Transverse colon (tissue), 4 donors: ENCODE measurements around the gene SREBF2. TPM values are rescaled to one million over a fixed set of nuclear protein-coding genes. Genes with fewer than 3 reads are reported as not detected.

Experiments used
- DNase-seq: peaks from one replicate; pipeline ENCODE4 v3.0.0-alpha.2; 2019
- H3K27ac ChIP-seq, 4 donors: fragments of 200-600 bp; sonication (generic); 2 replicates each; pipeline ENCODE4 v1.5.1; 2016 to 2018; ENCODE audit warnings: inconsistent platforms in 4 of 4
- H3K27me3 ChIP-seq: fragments of 200-600 bp; sonication (generic); 2 replicates; pipeline ENCODE4 v1.5.1; 2017; ENCODE audit warnings: inconsistent platforms
- H3K36me3 ChIP-seq, 4 donors: fragments of 200-600 bp; sonication (generic); 2 replicates each; pipeline ENCODE4 v1.5.1; 2017 to 2019; ENCODE audit warnings: inconsistent platforms in 4 of 4
- H3K4me1 ChIP-seq, 4 donors: fragments of 200-600 bp; sonication (generic); 2 replicates each; pipeline ENCODE4 v1.5.1; 2017 to 2020; ENCODE audit warnings: inconsistent platforms in 4 of 4
- H3K4me3 ChIP-seq, 4 donors: fragments of 200-600 bp; sonication (generic); 1 replicate in 1 of 4; 2 replicates in 3 of 4; pipeline versions ENCODE4 v1.5.1 to v1.6.1; 2017 to 2019; ENCODE audit warnings: inconsistent platforms in 4 of 4
- H3K9me3 ChIP-seq, 2 donors: fragments of 200-600 bp; sonication (generic); 2 replicates each; pipeline ENCODE4 v1.5.1; 2017 to 2019; ENCODE audit warnings: inconsistent platforms in 2 of 2
- CTCF ChIP-seq, 5 experiments: fragments of 200-600 bp in 3 of 5; fragments of 450-650 bp in 2 of 5; sonication (generic) in 3 of 5; IDR thresholded peaks; 1 replicate in 2 of 5; 2 replicates in 3 of 5; pipeline ENCODE4 v1.5.1; 2016 to 2017; ENCODE audit warnings: antibody characterized with exemption in 5 of 5, inconsistent platforms in 3 of 5, mild to moderate bottlenecking in 2 of 5, moderate library complexity in 1 of 5
- EP300 ChIP-seq: sonication (generic); formaldehyde crosslinking; IDR thresholded peaks from one replicate; pipeline ENCODE4 v1.6.1; 2017; ENCODE audit warnings: antibody characterized with exemption, low read depth
- POLR2A ChIP-seq: fragments of 450-650 bp; IDR thresholded peaks from one replicate; pipeline ENCODE4 v1.6.1; 2016; ENCODE audit warnings: antibody characterized with exemption, mild to moderate bottlenecking, moderate library complexity
- POLR2AphosphoS5 ChIP-seq, 3 donors: sonication (generic); formaldehyde crosslinking; IDR thresholded peaks; one replicate each; pipeline ENCODE4 v1.6.1; 2016; ENCODE audit warnings: antibody characterized with exemption in 3 of 3
- WGBS, 2 donors: methylation state at CpG; one replicate each; pipeline ENCODE4 v1.1.5; 2018; ENCODE audit warnings: low coverage in 1 of 2; 5-methylcytosine and 5-hydroxymethylcytosine counted together
- in situ Hi-C, 4 donors: fragments of 200-750 bp; cut with MboI; loops; one replicate each; pipeline versions ENCODE4 v1.15.0 to v1.15.1; 2017; ENCODE audit warnings: low sequenced_read_pairs in 3 of 4, low pct_ligation_motif_present in 1 of 4, low pct_unique_long_range_greater_than_20kb in 1 of 4
- intact Hi-C: fragments of 100-400 bp; cut with DNase I; formaldehyde crosslinking; loops from one replicate; pipeline ENCODE4 v1.15.1; 2023; ENCODE audit warnings: low total_unique reads
- total RNA-seq, 4 donors: library from RNA; depleted of rRNA; stranded (reverse); fragments of >200 nt; gene quantifications; one replicate each; pipeline ENCODE4 v1.1.0, GENCODE V29; 2016

The SREBF2 gene
- total RNA-seq, 4 donors from 2014 or later = 156 to 252 (median 166) TPM

GRCh38 chr22:41812805-41813545 lies 19.9 kb upstream of the SREBF2 start:
- Histone ChIP-seq H3K27ac (no peak overlapping the region), H3K9me3 (no peaks in the 10 kb centered on the region), H3K4me3 (no peak overlapping the region), H3K36me3 (no peaks in the 10 kb centered on the region), H3K27me3 (no peaks in the 10 kb centered on the region), H3K4me1 (no peaks in the 10 kb centered on the region)
- TF ChIP-seq CTCF (IDR thresholded peaks at IDR 0.05) (no peak), EP300 (no peak), POLR2A (no peak), POLR2AphosphoS5 (IDR thresholded peaks at IDR 0.05) (no peak)
- in situ Hi-C loops = loop anchor here in 1 of 4 donors (25.0 kb wide), 1 partner anchor 124 kb away; the partner anchor contains the start of genes CENPM and TNFRSF13C
- 98% methylated on average over 16 of the region's 16 CpGs; no CpG with 5 or more reads in 1 of the 2 donors for WGBS, 2 donors
- intact Hi-C loops = no loop called here
- DNase-seq = no peak

GRCh38 chr22:41813726-41814410 lies 19.0 kb upstream of the SREBF2 start:
- Histone ChIP-seq H3K4me3 (no peak overlapping the region), H3K27ac (no peak overlapping the region), H3K4me1 (no peaks in the 10 kb centered on the region), H3K36me3 (no peaks in the 10 kb centered on the region), H3K27me3 (no peaks in the 10 kb centered on the region), H3K9me3 (no peaks in the 10 kb centered on the region)
- in situ Hi-C loops (loop anchor here in 1 of 4 donors (25.0 kb wide), 1 partner anchor 123 kb away; the partner anchor contains the start of genes CENPM and TNFRSF13C), intact Hi-C loops (no loop called here)
- 92 to 100% methylated on average over 5 to 9 of the region's 9 CpGs for WGBS, 2 donors
- DNase-seq = no peak
- TF ChIP-seq EP300 (no peak), CTCF (IDR thresholded peaks at IDR 0.05) (no peak), POLR2A (no peak), POLR2AphosphoS5 (IDR thresholded peaks at IDR 0.05) (no peak)

- no peaks in the 10 kb centered on the region for H3K4me1 ChIP-seq
- H3K27ac ChIP-seq = no peak overlapping the region
- no peak for TF ChIP-seq POLR2A
- no peak for TF ChIP-seq EP300
- TF ChIP-seq POLR2AphosphoS5 (IDR thresholded peaks at IDR 0.05) = no peak
- TF ChIP-seq CTCF (IDR thresholded peaks at IDR 0.05) = no peak
- DNase-seq = no peak
- H3K27me3 ChIP-seq = no peaks in the 10 kb centered on the region
- no peaks in the 10 kb centered on the region for H3K36me3 ChIP-seq
- in situ Hi-C loops = loop anchor here in 1 of 4 donors (25.0 kb wide), 1 partner anchor 122 kb away; the partner anchor contains the start of genes CENPM and TNFRSF13C
- intact Hi-C loops = no loop called here
- no peak overlapping the region for H3K4me3 ChIP-seq
- no peaks in the 10 kb centered on the region for H3K9me3 ChIP-seq
- WGBS, 2 donors = 95 to 98% methylated on average over 2 to 3 of the region's 3 CpGs
These were observed 17.2 kb upstream of the SREBF2 start for GRCh38 chr22:41815716-41816115.

- H3K36me3 ChIP-seq = no peaks in the 10 kb centered on the region
- WGBS, 2 donors = 100% methylated on average over 1 of the region's 1 CpG; no CpG with 5 or more reads in 1 of the 2 donors
- intact Hi-C loops = no loop called here
These were observed 16.7 kb upstream of the SREBF2 start for GRCh38 chr22:41816241-41816640.

More at GRCh38 chr22:41816241-41816640, 16.7 kb upstream of the SREBF2 start:
- H3K4me1 ChIP-seq = no peaks in the 10 kb centered on the region
- TF ChIP-seq EP300 (no peak), POLR2A (no peak), POLR2AphosphoS5 (IDR thresholded peaks at IDR 0.05) (no peak), CTCF (IDR thresholded peaks at IDR 0.05) (no peak)
- in situ Hi-C loops = loop anchor here in 1 of 4 donors (25.0 kb wide), 1 partner anchor 121 kb away; the partner anchor contains the start of genes CENPM and TNFRSF13C
- H3K4me3 ChIP-seq = no peak overlapping the region
- no peaks in the 10 kb centered on the region for H3K27me3 ChIP-seq
- no peak for DNase-seq
- no peak overlapping the region for H3K27ac ChIP-seq
- H3K9me3 ChIP-seq = no peaks in the 10 kb centered on the region
